Effector memory CD8-positive, alpha-beta T cell (primary cell): ENCODE data around the gene CCDC57.
A peak's percentile ranks its signal among the peaks of the same experiment; 100 is the strongest.

ENCODE experiments used
- ATAC-seq: fragments of 150-1000 bp; cut with Tn5 transposase; replicated peaks from 2 replicates; pipeline ENCODE4 v1.10.0; 2021; ENCODE audit warnings: mild to moderate bottlenecking, moderate library complexity
- DNase-seq, 3 experiments: peaks; one replicate each; pipeline ENCODE4 v3.0.0; 2021
- H3K27ac Mint-ChIP-seq, 2 donors: one replicate each; pipeline ENCODE4 v1.8.0; 2022; ENCODE audit warnings: mild to moderate bottlenecking in 2 of 2, mixed read lengths in 2 of 2, moderate library complexity in 2 of 2
- H3K27me3 Mint-ChIP-seq, 2 donors: one replicate each; pipeline ENCODE4 v1.8.0; 2022; ENCODE audit warnings: mixed read lengths in 2 of 2
- H3K36me3 Mint-ChIP-seq: one replicate; pipeline ENCODE4 v1.8.0; 2022; ENCODE audit warnings: mild to moderate bottlenecking, moderate library complexity, mixed read lengths; ENCODE audit not compliant: insufficient read depth
- H3K4me1 Mint-ChIP-seq, 2 donors: one replicate each; pipeline ENCODE4 v1.8.0; 2022; ENCODE audit warnings: low read depth in 2 of 2, mixed read lengths in 2 of 2
- H3K4me3 Mint-ChIP-seq, 2 donors: one replicate each; pipeline ENCODE4 v1.8.0; 2022; ENCODE audit warnings: mild to moderate bottlenecking in 2 of 2, mixed read lengths in 2 of 2, moderate library complexity in 2 of 2
- H3K9me3 Mint-ChIP-seq, 2 donors: one replicate each; pipeline ENCODE4 v1.8.0; 2022; ENCODE audit warnings: mixed read lengths in 2 of 2

The CCDC57 gene

DNA sequence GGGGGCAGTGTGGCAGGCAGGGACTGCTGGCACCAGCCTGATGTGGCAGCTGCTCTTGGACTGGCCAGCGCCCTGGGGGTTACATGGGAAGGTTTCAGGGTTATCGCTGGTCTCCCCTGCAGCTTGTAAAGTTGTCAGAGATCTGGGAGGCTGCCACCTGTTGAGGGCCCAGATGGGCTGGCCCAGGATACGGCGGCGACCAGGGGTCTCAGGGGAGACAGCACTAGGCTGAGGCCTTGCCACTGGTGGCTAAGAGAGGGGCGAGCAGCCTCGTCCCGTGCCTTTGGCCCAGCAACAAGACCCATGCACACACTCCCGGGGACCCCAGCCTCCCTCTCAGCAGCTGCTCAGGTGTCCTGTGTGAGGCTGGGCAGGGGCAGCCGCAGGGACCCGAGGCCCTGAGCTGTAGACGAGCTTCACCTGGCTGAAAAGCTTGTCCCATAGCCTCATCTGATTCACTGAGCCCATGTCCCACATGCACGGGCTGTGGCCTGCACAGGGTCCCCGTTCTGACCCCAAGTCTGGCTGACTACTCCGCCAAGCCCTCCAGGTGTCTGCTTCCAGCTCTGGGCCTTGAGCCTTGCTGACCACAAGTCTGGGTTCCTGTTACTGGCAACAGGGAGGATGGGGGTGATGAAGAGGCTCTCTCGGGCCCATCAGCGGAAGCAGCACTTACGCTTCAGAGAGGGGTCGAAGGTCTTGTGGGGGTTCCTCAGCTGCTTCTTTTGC is 153.2 kb downstream of the CCDC57 start:
- DNase-seq (no peak), ATAC-seq (no peak)
- Mint-ChIP-seq H3K27ac (no peak overlapping the region), H3K9me3 (no peaks in the 10 kb centered on the region), H3K27me3 (no peaks in the 10 kb centered on the region), H3K36me3 (peaks cover 21% of the 10 kb centered on the region), H3K4me3 (no peak overlapping the region), H3K4me1 (peaks cover 9% of the 10 kb centered on the region in 2 donors)

DNA sequence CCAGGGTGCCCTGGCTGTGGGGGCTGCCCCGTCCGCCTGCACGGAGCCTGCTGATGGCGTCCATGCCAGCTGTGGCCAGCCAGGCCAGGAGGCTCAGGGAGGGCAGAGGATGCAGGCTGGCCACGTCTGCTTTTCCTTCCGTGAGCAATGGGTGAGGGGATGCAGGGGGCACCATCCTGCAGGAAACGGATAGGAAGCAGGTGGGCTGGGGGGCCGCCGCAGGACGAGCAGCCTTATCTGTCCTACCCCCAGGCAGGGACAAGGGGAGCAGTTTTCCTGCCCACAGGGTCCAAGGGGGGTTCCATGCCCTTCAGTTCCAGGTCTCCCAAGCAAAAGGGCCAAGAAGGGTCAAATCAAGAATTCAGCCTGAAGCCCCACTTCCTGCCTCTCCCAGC is 153.8 kb downstream of the CCDC57 start:
- no peak for ATAC-seq
- Mint-ChIP-seq H3K4me3 (no peak overlapping the region), H3K27me3 (no peaks in the 10 kb centered on the region), H3K27ac (no peak overlapping the region), H3K4me1 (peaks cover 4 to 6% of the 10 kb centered on the region in 2 donors), H3K36me3 (peaks cover 20% of the 10 kb centered on the region), H3K9me3 (no peaks in the 10 kb centered on the region)
- no peak for DNase-seq

DNA sequence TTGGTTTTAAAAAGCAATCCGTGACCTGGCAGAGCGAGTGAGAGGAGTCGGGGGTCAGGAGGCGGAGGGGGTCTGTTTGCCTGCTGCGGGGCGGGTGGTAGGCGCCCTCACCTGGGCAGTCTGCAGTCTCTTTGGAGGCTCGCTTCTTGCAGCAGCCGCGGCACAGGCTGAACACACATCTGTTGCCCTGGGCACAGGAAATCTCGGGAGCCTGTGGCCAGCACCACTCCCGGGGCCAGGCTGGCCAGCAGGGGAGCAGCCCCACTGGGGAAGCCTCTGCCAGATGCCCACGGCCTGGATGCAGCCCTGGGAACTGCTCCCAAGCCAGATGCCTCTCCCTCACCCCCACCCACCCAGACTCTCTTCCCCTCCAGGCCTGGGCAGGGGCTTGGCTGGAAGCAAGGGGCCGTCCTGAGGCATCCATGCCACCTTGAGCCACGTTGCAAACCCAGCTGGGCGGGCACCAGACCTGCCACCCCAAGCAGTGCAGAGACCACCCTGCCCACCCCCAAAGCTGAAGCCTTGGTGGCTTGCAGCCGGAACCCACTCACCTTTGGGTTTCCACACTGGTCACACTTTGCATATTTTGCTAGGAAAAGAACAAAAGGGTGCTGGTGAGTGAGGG is 154.3 kb downstream of the CCDC57 start:
- ATAC-seq (no peak), DNase-seq (no peak)
- Mint-ChIP-seq H3K4me1 (peaks cover 4 to 11% of the 10 kb centered on the region in 2 donors), H3K27ac (no peak overlapping the region), H3K36me3 (peaks cover 20% of the 10 kb centered on the region), H3K27me3 (no peaks in the 10 kb centered on the region), H3K9me3 (no peaks in the 10 kb centered on the region), H3K4me3 (no peak overlapping the region)

DNA sequence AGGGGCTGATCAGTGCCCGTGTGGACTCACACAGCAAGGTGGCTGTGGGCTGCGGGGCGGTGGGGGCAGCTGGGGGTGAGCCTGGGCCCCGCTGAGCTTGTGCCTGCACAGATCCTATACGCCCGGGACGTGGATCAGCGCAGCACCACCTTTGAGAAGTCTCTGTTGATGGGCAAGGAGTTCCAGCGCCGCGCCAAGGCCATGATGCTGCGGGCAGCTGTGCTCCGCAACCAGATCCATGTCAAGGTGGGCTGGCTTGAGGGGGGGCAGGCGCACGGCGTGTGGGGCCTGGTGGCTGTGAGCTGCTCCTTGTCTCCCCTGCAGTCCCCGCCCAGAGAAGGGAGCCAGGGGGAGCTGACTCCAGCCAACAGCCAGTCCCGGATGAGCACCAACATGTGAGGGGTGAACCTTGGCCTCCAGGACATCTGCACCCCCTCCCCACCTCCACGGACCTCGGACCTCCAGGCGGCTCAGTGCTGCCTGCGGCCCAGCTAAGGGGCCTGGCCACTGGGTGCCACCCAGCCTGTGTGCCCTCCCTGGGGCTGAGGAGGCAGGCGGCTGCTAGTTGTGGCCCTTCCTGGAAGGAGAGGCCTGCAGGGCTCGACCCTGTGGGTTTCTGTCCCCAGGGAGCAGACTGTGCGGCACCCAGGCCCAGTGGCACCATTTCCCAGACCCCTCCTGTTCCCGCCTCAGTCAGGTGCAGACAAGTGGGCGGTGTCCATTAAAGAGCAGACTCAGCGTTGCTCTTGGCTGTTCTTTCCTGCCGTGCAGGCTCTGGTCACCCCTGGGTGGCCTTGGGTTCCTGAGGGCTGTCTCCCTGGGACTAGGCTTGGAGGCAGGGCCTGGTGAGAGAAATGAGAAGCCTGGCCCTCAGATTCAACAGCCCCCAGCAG is 155.7 kb downstream of the CCDC57 start:
- ATAC-seq, result no peak
- DNase-seq, result no peak
- Mint-ChIP-seq H3K9me3 (no peaks in the 10 kb centered on the region), H3K27ac (no peak overlapping the region), H3K4me1 (peaks cover 4 to 14% of the 10 kb centered on the region in 2 donors), H3K4me3 (no peak overlapping the region), H3K36me3 (peaks cover 20% of the 10 kb centered on the region), H3K27me3 (no peaks in the 10 kb centered on the region)

DNA sequence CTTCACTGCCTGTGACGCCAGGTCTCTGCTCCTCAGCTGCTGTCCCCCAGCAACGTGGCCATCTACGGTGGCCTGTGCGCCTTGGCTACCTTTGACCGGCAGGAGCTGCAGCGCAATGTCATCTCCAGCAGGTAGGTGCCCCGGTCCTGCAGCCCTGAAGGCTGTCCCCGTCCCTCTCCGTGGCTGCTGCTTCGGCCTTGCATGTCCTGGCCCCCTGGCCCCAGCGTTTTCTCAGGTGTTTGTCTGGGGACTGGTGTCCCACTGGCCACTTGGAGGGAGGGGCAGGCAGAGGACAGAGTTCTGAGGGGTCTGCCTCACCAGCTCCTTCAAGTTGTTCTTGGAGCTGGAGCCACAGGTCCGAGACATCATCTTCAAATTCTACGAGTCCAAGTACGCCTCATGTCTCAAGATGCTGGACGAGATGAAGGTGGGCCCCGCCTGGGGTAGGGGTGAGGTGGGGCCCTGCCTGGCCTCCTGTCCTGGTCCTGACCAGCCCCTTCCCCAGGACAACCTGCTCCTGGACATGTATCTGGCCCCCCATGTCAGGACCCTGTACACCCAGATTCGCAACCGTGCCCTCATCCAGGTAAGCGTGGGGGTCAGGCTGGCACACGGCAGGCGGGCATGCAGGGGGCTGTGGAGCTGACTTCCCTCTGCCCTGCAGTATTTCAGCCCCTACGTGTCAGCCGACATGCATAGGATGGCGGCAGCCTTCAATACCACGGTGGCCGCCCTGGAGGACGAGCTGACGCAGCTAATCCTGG is 156.5 kb downstream of the CCDC57 start:
- ATAC-seq (no peak), DNase-seq (no peak)
- H3K36me3 Mint-ChIP-seq, result peaks cover 19% of the 10 kb centered on the region

DNA sequence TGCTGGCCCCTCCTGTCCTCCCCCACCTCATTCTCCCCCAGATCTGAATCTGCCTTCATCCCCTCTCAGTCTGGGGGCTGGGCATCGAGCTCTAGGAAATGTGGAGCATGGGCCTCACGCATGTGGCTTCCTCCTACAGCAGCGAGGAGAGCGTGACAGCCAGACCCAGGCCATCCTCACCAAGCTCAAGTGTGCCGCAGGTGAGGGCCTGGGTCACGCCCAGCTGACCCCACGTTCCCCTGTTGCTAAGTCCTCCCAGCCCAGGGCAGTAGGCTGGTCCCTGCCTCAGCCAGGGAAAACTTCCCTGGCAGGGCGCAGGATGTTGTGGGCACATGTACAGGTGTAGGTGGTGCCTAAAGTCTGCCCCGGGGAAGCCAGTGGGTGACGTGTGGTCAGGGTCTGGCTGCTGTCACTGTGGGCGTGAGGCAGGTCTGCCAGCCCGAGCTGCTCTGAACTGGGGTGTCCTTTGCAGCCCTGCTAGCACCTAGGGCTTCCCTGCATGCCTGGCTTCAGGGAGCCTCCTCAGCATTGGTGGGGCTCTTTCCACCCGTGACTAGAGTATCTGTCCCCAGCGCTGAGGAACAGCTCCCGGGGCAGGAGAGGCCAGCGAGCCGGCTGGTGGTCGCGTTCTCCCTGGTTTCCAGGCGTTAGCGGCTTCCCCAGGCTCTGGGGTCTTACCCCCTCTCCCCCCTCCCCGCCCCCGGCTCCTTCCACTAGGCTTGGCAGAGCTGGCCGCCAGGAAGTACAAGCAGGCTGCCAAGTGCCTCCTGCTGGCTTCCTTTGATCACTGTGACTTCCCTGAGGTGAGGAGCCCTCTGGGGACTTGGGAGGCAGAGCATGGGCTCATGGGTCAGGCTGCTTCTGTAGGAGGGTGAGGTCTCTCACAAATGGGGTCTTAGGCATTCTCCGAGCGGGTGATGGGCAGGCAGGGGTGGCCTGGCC is 157.3 kb downstream of the CCDC57 start:
- Mint-ChIP-seq H3K27ac (no peak overlapping the region), H3K36me3 (peaks cover 15% of the 10 kb centered on the region), H3K9me3 (no peaks in the 10 kb centered on the region), H3K27me3 (no peaks in the 10 kb centered on the region), H3K4me1 (peaks cover 8 to 20% of the 10 kb centered on the region in 2 donors), H3K4me3 (no peak overlapping the region)
- ATAC-seq (no peak), DNase-seq (no peak)

More for the DNA sequence above, 156.5 kb downstream of the CCDC57 start:
- Mint-ChIP-seq H3K4me1 (peaks cover 4 to 13% of the 10 kb centered on the region in 2 donors), H3K4me3 (no peak overlapping the region), H3K9me3 (no peaks in the 10 kb centered on the region), H3K27ac (no peak overlapping the region), H3K27me3 (no peaks in the 10 kb centered on the region)

DNA sequence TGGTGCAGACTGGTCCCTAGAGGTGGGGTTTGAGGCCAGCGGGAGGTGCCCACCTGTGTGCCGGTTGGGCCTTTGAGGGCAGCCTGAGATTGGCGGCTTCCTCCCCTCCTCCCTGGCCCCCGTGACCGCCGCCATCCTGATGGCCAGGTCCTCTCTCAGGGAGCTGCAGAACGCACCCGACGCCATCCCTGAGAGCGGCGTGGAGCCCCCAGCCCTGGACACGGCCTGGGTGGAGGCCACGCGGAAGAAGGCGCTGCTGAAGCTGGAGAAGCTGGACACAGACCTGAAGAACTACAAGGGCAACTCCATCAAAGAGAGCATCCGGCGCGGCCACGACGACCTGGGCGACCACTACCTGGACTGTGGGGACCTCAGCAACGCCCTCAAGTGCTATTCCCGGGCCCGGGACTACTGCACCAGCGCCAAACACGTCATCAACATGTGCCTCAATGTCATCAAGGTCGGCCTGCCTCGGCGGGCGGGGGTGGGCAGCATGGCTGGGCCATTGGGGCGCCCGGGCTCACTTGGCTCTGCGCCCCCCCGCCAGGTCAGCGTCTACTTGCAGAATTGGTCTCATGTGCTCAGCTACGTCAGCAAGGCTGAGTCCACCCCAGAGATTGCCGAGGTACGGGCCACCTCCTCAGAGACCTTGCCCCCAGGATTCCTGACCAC is 158.2 kb downstream of the CCDC57 start:
- ATAC-seq, result no peak
- Mint-ChIP-seq H3K36me3 (peaks cover 11% of the 10 kb centered on the region), H3K4me3 (no peak overlapping the region), H3K9me3 (no peaks in the 10 kb centered on the region), H3K4me1 (peaks cover 5 to 22% of the 10 kb centered on the region in 2 donors), H3K27ac (peak overlapping the region in 1 of 2 donors; percentile 22), H3K27me3 (no peaks in the 10 kb centered on the region)
- DNase-seq, result no peak

DNA sequence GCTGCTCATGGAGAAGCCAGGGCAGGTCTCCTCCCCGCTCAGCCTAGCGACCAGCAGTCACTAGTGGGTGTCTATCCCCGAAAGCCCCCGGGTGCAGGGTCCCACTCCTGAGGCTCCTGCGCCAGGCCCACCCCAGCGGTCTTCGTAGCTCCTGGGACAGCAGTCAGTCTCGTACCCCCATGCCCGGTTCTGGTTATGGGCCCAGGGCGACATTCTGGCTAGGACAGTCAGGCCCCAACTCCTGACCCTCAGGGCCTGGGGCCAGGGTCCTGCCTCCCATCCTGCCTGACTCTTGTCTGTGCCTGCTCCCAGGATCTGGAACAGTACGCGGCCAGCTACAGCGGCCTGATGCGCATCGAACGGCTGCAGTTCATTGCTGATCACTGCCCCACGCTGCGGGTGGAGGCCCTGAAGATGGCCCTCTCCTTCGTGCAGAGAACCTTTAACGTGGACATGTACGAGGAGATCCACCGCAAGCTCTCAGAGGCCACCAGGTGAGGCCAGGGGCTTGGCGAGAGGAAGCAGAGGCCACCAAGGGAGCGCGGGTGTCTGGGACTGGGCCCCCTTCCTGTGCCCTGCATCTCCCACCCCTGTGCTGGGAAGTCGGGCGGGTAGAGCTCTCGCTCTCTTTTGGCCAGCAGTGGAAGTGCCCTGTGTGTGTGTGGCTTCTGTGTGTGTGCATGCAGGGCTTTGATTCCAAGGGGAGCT is 158.9 kb downstream of the CCDC57 start:
- Mint-ChIP-seq H3K4me1 (peaks cover 5 to 22% of the 10 kb centered on the region in 2 donors), H3K9me3 (no peaks in the 10 kb centered on the region), H3K36me3 (peaks cover 11% of the 10 kb centered on the region), H3K4me3 (peak overlapping the region; percentile 78 to 83), H3K27me3 (no peaks in the 10 kb centered on the region), H3K27ac (no peak overlapping the region)
- ATAC-seq (no peak), DNase-seq (no peak)

DNA sequence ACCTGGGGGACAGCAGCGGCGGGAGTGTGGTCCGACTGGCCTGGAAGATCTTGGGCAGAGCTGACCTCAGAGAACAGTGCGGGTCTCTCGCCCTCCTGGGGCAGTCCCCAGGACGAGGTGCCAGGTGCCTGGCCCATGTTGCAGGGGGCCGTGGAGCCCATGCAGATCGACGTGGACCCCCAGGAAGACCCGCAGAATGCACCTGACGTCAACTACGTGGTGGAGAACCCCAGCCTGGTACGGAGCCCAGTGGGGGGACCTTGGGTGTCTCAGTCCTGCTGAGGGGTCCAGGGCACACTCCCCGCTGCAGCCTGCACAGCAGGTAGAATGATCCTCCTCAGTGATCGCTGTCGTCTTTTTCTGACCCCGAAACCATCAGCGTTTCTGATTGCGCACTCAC is 159.5 kb downstream of the CCDC57 start:
- Mint-ChIP-seq H3K27me3 (no peaks in the 10 kb centered on the region), H3K27ac (no peak overlapping the region), H3K4me1 (peaks cover 5 to 22% of the 10 kb centered on the region in 2 donors)

DNA sequence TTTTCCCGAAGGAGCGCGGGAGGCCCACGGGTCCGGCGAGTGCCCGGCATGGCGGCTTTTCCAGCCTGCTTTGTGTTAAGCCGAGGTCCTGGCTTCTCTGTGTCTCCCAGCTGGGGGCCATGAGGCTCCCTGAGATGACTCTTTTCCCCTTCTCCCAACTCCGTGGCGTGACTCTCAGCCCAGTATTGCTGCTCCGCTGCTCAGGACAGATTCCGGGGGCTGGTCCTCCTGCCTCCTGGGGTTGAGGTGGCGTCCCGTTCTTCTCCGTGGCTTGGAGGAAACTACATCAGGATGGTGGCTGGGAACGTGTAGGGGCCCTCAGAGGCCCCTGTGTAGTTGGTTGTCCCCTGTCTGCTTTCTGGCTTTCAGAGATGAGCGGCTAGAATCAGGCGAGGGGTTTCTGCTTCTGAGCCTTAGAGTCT is 160.0 kb downstream of the CCDC57 start:
- no peaks in the 10 kb centered on the region for H3K27me3 Mint-ChIP-seq
- H3K4me3 Mint-ChIP-seq, result peak overlapping the region; percentile 78 to 83
- peaks cover 9% of the 10 kb centered on the region for H3K36me3 Mint-ChIP-seq
- no peaks in the 10 kb centered on the region for H3K9me3 Mint-ChIP-seq
- no peak overlapping the region for H3K27ac Mint-ChIP-seq
- peaks cover 5 to 22% of the 10 kb centered on the region in 2 donors for H3K4me1 Mint-ChIP-seq
- ATAC-seq (no peak), DNase-seq (no peak)

More for the DNA sequence above, 159.5 kb downstream of the CCDC57 start:
- Mint-ChIP-seq H3K9me3 (no peaks in the 10 kb centered on the region), H3K36me3 (peaks cover 11% of the 10 kb centered on the region), H3K4me3 (peak overlapping the region; percentile 78 to 83)
- DNase-seq, result no peak
- no peak for ATAC-seq

DNA sequence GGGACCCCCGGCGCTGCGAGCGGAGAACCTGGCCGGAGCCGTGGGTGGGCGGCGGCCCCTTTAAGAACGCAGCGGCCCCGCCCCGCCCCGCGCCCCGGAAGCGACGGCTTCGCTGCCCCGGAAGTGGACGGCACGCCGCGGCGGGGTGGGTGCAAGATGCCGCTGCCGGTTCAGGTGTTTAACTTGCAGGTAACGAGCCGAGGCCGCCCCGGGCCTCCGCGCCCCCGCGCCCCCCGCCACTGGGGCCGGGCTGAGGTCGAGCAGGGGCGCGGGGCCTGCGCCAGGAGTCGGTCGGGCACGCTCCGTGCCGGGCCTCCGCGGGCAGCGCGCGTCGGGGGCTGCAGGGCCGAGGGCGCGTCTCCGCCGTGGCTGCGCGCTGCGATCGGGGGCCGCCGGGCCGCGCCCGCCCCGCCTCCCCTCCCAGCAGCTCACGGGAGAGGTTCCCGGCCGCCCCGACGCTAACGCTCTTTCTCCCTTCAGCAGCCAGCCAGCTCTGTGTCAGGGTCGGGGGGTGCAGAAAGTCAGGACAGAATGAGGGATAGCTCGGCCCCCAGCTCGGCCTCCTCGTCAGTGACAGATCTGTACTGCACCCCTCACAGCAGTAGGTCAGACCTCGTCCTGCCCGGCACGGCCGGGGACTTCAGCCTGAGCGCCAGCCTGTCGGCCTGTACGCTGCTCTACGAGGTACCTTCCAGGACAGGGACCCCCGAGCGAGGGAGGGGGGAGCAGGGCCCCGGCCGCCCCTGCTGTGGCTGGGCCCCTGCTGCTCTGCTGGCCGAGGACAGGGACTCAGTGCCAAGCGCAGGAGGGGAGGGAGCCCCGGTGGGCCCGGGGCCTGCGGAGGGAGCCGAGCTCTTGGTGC is 160.6 kb downstream of the CCDC57 start, which contains the start of the genes GPS1 and RFNG:
Gene GPS1 (plus strand): TSS at position 123 of the 862 bp plus-strand sequence. CDS start 34 bp downstream, at position 157.
Gene RFNG (minus strand): TSS at position 36 of the 862 bp plus-strand sequence. CDS start 45 bp downstream, outside the sequence.
- peak within 1 kb of the TSS; percentile 75 to 89 for H3K27ac Mint-ChIP-seq
- ATAC-seq, result peak; percentile 97
- H3K4me1 Mint-ChIP-seq, result peaks cover 5 to 22% of the 10 kb centered on the region in 2 donors
- H3K27me3 Mint-ChIP-seq, result no peaks in the 10 kb centered on the region
- H3K36me3 Mint-ChIP-seq, result peaks cover 7% of the 10 kb centered on the region
- peak; percentile 72 to 74 (median 73) for DNase-seq
- no peaks in the 10 kb centered on the region for H3K9me3 Mint-ChIP-seq
- H3K4me3 Mint-ChIP-seq, result peak within 1 kb of the TSS; percentile 80 to 88
